UCSD-AML1 (cell line): ENCODE measurements around the gene KIAA1755.
A peak's percentile ranks its signal among the peaks of the same experiment; 100 is the strongest.

Source experiments
- DNase-seq: peaks from one replicate; lab custom pipeline; 2025; ENCODE audit not compliant: unreplicated experiment; lab: John Stamatoyannopoulos, UW

The KIAA1755 gene

GRCh38 chr20:38242848-38243708 lies 17.5 kb downstream of the KIAA1755 start:
- DNase-seq = peak; percentile 23

- no peak for DNase-seq
These were observed 19.3 kb downstream of the KIAA1755 start for GRCh38 chr20:38241201-38241600.

GRCh38 chr20:38239441-38239840 lies 21.1 kb downstream of the KIAA1755 start:
- DNase-seq = no peak

- no peak for DNase-seq
These were observed 21.7 kb downstream of the KIAA1755 start for GRCh38 chr20:38238829-38239228.

GRCh38 chr20:38237381-38237780 lies 23.2 kb downstream of the KIAA1755 start:
- no peak for DNase-seq

- peak; percentile 45 for DNase-seq
These were observed 28.9 kb downstream of the KIAA1755 start for GRCh38 chr20:38231531-38232121.

GRCh38 chr20:38230957-38231526 lies 29.5 kb downstream of the KIAA1755 start:
- no peak for DNase-seq

GRCh38 chr20:38230253-38230551 lies 30.3 kb downstream of the KIAA1755 start:
- no peak for DNase-seq

GRCh38 chr20:38229376-38230252 lies 30.9 kb downstream of the KIAA1755 start:
- DNase-seq = peak; percentile 24

GRCh38 chr20:38228436-38228835 lies 32.1 kb downstream of the KIAA1755 start:
- no peak for DNase-seq

- DNase-seq = no peak
These were observed 32.8 kb downstream of the KIAA1755 start for GRCh38 chr20:38227420-38228360.

- no peak for DNase-seq
These were observed 34.0 kb downstream of the KIAA1755 start for GRCh38 chr20:38226553-38226952.

GRCh38 chr20:38225900-38226263 lies 34.7 kb downstream of the KIAA1755 start:
- DNase-seq = no peak

- no peak for DNase-seq
These were observed 35.2 kb downstream of the KIAA1755 start for GRCh38 chr20:38225240-38225899.

GRCh38 chr20:38224531-38224930 lies 36.0 kb downstream of the KIAA1755 start:
- no peak for DNase-seq

- DNase-seq = no peak
These were observed 36.8 kb downstream of the KIAA1755 start for GRCh38 chr20:38223743-38224100.

- no peak for DNase-seq
These were observed 37.4 kb downstream of the KIAA1755 start for GRCh38 chr20:38222923-38223742.

GRCh38 chr20:38222231-38222922 lies 38.2 kb downstream of the KIAA1755 start:
- DNase-seq = peak; percentile 67
